Osteoblast (primary cell): ENCODE results near the gene FADS2. TPM values are rescaled to one million over a fixed set of nuclear protein-coding genes. Genes with fewer than 3 reads are reported as not detected.

Experiments used
- DNase-seq: peaks from one replicate; pipeline ENCODE4 v3.0.0; 2011; ENCODE audit warnings: low spot score, mixed read lengths; ENCODE audit not compliant: insufficient read length; ENCODE audit errors: missing footprints
- H2AFZ ChIP-seq: 2 replicates; pipeline ENCODE4 v1.6.0; 2011; ENCODE audit warnings: mild to moderate bottlenecking, low read length
- H3K27ac ChIP-seq: 2 replicates; pipeline ENCODE4 v1.5.1; 2011; ENCODE audit warnings: mild to moderate bottlenecking, low read depth, low read length, moderate library complexity
- H3K27me3 ChIP-seq: 2 replicates; pipeline ENCODE4 v1.6.0; 2012; ENCODE audit warnings: mild to moderate bottlenecking, control low read depth, inconsistent platforms, low read length, moderate library complexity; ENCODE audit not compliant: insufficient read depth
- H3K36me3 ChIP-seq: 2 replicates; pipeline ENCODE4 v1.5.1; 2011; ENCODE audit warnings: mild to moderate bottlenecking, low read length, control low read depth, moderate library complexity; ENCODE audit not compliant: insufficient read depth
- H3K4me1 ChIP-seq: 2 replicates; pipeline ENCODE4 v1.5.1; 2011; ENCODE audit warnings: mild to moderate bottlenecking, low read length, control low read depth, moderate library complexity; ENCODE audit not compliant: insufficient read depth
- H3K4me2 ChIP-seq: 2 replicates; pipeline ENCODE4 v1.6.0; 2011; ENCODE audit warnings: mild to moderate bottlenecking, low read length; ENCODE audit not compliant: insufficient read depth
- H3K4me3 ChIP-seq: fragments of 200-600 bp; sonication (generic); 3 replicates; pipeline ENCODE4 v1.5.1; 2012; ENCODE audit warnings: mild to moderate bottlenecking, low read length, inconsistent platforms; ENCODE audit not compliant: insufficient read depth
- H3K79me2 ChIP-seq: 2 replicates; pipeline ENCODE4 v1.6.0; 2012; ENCODE audit warnings: mild to moderate bottlenecking, low read length, control low read depth, inconsistent platforms; ENCODE audit not compliant: insufficient read depth
- H3K9me3 ChIP-seq: 2 replicates; pipeline ENCODE4 v1.5.1; 2011; ENCODE audit warnings: low read depth, low read length, control low read depth
- H4K20me1 ChIP-seq: 2 replicates; pipeline ENCODE4 v1.6.0; 2012; ENCODE audit warnings: mild to moderate bottlenecking, low read length, control low read depth; ENCODE audit not compliant: insufficient read depth
- total RNA-seq: library from RNA; depleted of rRNA; stranded (reverse); fragments of >200 nt; gene quantifications from 2 replicates; pipeline ENCODE4 v1.2.3, GENCODE V29; 2012
- TF ChIP-seq, protein P1 (sequence below): IDR thresholded peaks from 2 replicates; pipeline ENCODE4 v1.5.1; 2011; ENCODE audit warnings: mild to moderate bottlenecking, low read depth, low read length, moderate library complexity; ENCODE audit errors: extremely low read depth

The FADS2 gene
- total RNA-seq, 1 donor, result 275 TPM

DNA sequence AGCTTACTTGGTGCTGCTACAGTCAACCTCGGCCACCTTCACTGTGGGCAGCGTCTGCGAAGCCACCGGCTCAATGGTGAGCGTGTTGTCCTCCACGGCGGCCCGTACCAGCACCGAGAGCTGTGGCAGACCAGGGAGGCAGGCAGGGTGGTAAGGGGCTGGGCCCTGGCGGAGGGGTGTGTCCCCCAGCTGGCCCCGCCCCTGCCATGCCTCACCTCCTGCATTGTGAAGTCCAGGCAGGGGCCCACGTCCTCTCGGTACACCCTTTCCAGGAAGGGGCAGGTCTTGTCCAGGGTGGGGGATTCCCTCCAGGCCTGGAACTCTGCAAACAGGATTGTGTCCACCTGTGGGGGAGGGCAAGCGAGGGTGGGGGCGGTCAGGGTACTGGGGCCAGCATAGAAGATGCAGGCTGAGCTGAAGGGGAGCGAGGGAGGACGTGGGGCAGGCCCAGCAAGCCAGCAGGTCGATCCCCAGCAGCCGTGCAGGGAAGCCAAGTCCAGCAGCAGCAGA lies 76.5 kb downstream of the FADS2 start:
- Histone ChIP-seq H3K27ac (no peak overlapping the region), H3K9me3 (no peaks in the 10 kb centered on the region)

DNA sequence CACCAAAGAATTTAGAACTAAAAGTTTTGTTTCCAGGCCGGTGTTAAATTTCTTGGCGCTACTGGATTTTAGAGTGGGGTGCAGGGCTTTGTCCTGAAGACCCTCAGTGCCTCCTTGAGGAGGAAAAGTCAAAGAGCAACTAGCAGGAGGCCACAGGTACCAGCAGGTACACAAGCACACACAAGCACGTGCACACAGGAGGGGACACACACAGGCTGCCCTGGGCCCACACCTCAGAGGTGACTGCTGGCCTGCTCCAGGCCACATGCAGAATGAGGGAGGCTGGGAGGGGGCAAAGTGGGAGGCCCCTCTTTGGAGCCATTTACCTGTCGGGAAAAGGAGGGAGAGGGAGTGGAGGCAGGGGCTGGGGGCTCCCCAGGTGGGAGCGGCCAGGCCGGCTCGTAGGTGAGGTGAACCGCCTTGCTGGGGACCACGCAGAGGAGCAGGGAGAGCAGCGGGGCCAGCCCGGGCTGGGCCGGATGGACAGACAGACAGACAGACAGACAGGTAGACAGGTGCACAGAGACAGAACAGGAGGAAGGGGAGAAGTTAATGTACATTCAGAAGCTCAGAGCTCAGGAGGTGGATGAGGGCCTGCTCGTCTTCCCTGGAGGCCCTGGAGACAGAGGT lies 77.1 kb downstream of the FADS2 start:
- TF ChIP-seq, protein P1, sequence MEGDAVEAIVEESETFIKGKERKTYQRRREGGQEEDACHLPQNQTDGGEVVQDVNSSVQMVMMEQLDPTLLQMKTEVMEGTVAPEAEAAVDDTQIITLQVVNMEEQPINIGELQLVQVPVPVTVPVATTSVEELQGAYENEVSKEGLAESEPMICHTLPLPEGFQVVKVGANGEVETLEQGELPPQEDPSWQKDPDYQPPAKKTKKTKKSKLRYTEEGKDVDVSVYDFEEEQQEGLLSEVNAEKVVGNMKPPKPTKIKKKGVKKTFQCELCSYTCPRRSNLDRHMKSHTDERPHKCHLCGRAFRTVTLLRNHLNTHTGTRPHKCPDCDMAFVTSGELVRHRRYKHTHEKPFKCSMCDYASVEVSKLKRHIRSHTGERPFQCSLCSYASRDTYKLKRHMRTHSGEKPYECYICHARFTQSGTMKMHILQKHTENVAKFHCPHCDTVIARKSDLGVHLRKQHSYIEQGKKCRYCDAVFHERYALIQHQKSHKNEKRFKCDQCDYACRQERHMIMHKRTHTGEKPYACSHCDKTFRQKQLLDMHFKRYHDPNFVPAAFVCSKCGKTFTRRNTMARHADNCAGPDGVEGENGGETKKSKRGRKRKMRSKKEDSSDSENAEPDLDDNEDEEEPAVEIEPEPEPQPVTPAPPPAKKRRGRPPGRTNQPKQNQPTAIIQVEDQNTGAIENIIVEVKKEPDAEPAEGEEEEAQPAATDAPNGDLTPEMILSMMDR, result no peak
- Histone ChIP-seq H3K4me3 (no peak overlapping the region), H3K27ac (no peak overlapping the region), H3K27me3 (no peaks in the 10 kb centered on the region), H4K20me1 (no peaks in the 10 kb centered on the region), H3K36me3 (no peaks in the 10 kb centered on the region), H3K79me2 (no peaks in the 10 kb centered on the region), H3K4me2 (no peak overlapping the region), H3K9me3 (no peaks in the 10 kb centered on the region), H2AFZ (no peak overlapping the region), H3K4me1 (no peaks in the 10 kb centered on the region)
- DNase-seq, result peak; percentile 49

More for the DNA sequence above, 76.5 kb downstream of the FADS2 start:
- Histone ChIP-seq H2AFZ (no peak overlapping the region), H4K20me1 (no peaks in the 10 kb centered on the region), H3K79me2 (no peaks in the 10 kb centered on the region), H3K27me3 (no peaks in the 10 kb centered on the region), H3K4me3 (no peak overlapping the region), H3K4me1 (no peaks in the 10 kb centered on the region), H3K4me2 (no peak overlapping the region), H3K36me3 (no peaks in the 10 kb centered on the region)
- DNase-seq, result peak; percentile 47
- TF ChIP-seq, protein P1, result no peak

DNA sequence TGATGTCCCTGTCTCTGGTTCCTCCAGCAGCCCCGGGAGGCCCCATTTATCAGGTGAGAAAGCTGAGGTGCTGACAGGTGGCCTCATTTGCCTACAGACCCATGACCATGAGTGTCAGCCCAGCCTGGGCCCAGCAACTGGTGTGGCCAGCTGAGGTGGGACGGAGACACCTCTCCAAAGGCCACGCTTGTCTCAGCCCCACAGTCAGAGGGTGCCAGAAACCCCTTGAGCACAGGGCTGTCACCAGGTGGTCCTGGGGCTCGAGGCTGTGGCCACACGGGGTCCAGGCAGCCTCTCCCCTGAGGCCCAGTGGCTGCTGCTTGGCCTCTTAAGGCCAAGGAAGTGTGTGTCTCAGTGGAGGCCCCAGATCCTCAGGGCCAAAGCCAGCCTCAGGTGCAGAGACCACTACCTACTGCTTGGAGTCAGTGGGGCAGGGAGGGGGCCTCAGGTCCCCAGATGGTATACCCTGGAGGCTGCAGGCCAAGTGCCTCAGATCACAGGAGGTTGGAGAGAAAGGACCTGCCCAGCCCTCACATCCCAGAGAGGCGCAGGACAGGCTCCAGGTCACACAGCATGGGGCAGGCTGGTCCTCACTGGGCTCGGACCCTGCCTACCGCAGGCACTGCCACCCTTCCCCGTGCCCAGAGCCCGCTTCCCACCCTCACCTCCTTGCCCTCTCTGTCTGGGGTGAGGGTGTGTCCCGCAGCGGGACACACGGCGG lies 77.9 kb downstream of the FADS2 start:
- H3K27ac ChIP-seq, result no peak overlapping the region
- H3K36me3 ChIP-seq, result no peaks in the 10 kb centered on the region
- H3K79me2 ChIP-seq, result no peaks in the 10 kb centered on the region
- no peak overlapping the region for H3K4me2 ChIP-seq
- H3K4me3 ChIP-seq, result no peak overlapping the region
- H3K27me3 ChIP-seq, result no peaks in the 10 kb centered on the region
- peaks cover 2% of the 10 kb centered on the region for H4K20me1 ChIP-seq
- TF ChIP-seq, protein P1, result no peak
- no peaks in the 10 kb centered on the region for H3K4me1 ChIP-seq
- no peak overlapping the region for H2AFZ ChIP-seq
- H3K9me3 ChIP-seq, result no peaks in the 10 kb centered on the region
- DNase-seq, result peak; percentile 83

DNA sequence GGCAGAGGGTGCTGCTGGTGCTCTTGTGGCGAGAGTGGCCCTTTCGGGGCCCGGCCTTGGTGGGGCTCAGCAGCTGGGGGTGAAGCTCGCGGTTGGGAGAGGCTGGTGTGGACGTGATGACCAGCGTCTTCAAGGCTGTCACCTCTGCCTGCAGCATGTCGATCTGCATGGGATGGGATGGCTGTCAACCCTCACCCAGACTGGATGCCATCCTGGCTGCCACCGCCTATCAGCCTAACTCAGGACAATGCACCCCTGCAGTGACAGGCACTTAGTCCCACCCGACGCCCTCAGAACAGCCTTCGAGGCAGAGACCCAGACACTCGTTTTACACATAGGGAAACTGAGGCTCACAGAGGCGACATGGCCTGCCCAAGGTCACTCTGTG lies 78.4 kb downstream of the FADS2 start:
- Histone ChIP-seq H3K4me3 (no peak overlapping the region), H3K27ac (no peak overlapping the region)

More for the DNA sequence above, 78.4 kb downstream of the FADS2 start:
- peak; percentile 54 for DNase-seq
- Histone ChIP-seq H3K36me3 (no peaks in the 10 kb centered on the region), H2AFZ (no peak overlapping the region), H3K79me2 (no peaks in the 10 kb centered on the region), H4K20me1 (peaks cover 3% of the 10 kb centered on the region), H3K4me2 (no peak overlapping the region), H3K4me1 (no peaks in the 10 kb centered on the region), H3K9me3 (no peaks in the 10 kb centered on the region), H3K27me3 (no peaks in the 10 kb centered on the region)
- TF ChIP-seq, protein P1, result no peak
